GM20431 (cell line): ENCODE measurements around the gene VSX1.

ENCODE experiments used
- in situ Hi-C: fragments of 300-500 bp; cut with MseI, MboI; formaldehyde crosslinking; loops from one replicate; pipeline ENCODE4 v1.15.0; 2020; ENCODE audit warnings: low sequenced_read_pairs; ENCODE audit not compliant: unreplicated experiment

VSX1 gene

DNA sequence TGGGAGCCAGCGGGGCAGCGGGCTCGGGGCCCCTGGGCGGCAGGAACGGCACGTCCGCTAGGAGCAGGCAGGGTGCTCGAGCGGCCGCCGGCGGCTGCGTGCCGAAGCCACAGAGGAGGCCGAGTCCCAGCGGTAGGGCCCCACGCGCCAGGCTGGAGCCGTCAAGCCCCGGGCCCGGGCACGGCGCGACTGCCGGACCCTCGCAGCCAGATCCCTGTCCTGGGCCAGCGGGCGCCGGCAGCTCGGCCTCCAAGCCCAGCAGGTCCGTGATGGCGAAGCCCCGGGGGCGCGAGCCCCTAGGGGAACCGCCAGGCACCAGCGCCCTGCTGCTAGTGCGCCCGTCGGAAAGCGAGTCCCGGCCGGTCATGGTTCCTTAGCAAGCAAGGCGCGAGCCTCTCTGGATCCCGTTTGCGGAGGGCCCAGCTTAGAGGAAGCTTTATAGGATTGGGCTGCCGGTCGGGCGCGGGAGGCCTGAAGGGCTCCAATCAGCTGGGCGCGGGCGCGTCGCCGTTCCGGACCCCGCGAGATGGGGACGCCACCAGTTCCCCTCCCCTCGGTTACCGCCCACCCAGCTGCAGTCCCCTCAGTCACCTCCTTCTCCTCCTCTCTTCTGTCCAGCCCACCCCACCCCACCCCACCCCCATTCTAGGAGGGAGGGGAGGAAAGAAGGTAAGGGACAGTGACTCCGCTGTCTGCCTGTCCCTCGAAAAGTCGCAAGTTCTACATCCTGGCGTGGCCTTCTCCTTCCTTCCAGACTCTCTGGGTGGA, at the start of gene VSX1:
TSS of gene VSX1 (minus strand) at position 412 of the 768 bp plus-strand sequence. CDS start at position 367, 45 bp downstream.
- in situ Hi-C loops: no loop called here

DNA sequence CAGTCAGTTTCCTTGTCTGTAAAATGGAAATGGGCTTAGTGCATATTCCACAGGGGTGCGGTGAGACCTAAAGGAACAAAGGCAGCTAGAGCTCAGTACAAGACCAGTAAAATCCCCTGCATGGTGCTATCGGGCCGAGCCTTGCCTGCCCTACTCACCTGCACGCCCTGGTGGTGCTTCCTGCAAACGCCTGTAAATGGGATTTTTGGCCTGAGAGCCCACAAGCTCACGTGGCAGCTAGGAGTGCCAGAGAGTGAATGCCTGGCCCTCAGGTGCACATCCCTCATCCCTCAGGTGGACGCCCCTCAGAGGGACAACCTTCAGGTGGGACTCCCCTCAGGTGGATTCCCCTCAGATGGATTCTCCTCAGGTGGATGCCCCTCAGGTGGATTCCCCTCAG, 48.0 kb upstream of the VSX1 start:
- in situ Hi-C loops: no loop called here

DNA sequence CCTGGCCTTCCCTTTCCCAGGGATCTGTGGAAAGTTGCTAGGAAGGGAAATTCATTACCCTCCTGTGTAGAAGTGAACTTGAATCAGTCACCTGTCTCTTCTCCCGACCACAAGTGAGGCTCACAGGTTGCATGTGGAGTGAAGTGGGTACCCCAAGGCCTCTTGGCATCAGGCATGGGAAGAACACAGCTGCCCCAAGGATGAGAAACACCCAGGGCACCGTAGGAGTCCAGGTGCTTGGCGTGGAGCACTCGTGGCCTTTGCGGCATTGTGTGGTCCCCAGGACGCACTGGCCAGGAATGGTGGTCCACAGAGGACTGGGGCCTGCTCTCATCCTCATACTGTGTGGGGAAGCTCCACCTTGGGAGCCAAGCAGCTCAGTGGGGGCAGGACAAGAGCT, 47.5 kb upstream of the VSX1 start:
- in situ Hi-C loops: no loop called here

DNA sequence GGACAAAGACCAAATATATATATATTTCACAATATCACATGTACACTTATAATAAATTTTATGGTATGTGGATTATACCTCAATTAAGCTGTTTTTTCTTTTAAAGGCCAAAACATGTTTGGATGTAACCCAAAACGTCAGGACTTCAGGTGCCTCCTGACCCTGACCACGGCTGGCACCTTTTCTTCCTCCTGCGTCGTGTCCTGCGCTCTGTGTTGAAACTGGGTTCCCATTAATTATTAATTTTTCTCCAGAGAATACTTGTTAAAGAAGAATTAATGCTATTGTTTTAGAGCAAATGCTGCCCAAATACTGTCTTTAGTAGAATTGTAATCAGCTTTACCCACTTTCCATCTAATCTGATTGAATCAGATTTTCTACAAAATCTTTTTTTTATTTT, 46.7 kb upstream of the VSX1 start:
- in situ Hi-C loops: no loop called here

DNA sequence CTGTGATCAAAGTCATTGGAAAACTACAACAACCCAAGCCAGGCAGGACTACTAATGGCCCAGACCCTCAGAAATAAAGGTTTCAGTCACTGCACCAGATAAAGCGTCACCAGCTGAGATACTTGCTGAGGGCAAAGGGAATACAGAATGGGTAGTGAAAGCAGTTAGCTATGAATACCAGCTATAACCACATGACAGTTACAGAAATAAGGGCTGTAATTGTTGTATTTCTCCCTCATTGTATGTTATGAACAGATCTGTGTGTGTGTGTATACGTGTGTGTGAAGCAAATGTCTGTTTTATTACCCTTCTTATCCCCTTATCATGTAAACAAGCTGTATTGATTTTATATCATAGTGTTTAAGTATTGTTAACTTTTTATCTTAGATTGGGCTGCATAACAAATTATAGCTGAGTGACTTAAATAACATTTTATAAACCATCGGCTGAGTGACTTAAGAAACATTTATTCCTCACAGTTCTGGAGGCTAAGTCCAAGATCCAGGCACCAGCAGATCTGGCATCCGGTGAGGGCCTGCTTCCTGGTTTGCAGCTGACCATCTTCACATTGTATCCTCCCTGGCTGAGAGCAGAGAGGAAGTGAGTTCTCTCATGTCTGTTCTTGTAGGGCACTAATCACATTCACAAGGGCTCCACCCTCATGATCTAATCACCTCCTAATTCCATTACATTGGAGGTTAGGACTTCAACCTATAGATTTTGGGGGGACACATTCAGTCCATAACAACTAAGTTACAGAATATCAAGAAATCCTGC, 46.0 kb upstream of the VSX1 start:
- in situ Hi-C loops: no loop called here

DNA sequence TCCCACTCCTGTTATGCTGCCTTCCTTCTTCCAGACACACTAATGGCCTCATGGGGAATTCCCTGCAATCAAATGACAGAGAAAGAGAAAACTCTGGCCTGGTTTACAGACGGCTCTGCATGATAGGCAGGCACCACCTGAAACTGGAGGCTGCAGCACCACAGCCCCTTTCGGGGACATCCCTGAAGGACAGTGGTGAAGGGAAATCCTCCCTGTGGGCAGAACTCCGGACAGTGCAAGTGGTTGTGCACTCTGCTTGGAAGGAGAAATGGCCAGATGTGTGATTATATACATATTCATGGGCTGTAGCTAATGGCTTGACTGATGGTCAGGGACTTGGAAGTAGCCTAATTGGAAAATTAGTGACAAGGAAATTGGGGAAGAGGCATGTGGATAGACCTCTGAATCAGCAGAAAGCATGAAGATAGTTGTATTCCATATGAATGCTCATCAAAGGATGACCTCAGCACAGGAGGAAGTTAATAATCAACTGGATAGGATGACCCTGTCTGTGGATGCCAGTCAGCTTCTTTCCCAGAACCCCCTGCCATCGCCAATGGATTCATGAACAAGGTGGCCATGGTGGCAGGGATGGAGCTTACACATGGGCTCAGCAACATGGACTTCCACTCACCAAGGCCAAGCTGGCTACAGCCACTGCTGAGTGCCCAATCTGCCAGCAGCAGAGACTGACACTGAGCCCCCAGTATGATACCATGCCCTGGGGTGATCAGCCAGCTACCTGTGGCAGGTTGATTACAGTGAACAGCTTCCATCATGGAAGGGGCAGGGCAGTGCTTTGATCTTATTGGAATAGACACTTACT, 44.5 kb upstream of the VSX1 start:
- in situ Hi-C loops: no loop called here

DNA sequence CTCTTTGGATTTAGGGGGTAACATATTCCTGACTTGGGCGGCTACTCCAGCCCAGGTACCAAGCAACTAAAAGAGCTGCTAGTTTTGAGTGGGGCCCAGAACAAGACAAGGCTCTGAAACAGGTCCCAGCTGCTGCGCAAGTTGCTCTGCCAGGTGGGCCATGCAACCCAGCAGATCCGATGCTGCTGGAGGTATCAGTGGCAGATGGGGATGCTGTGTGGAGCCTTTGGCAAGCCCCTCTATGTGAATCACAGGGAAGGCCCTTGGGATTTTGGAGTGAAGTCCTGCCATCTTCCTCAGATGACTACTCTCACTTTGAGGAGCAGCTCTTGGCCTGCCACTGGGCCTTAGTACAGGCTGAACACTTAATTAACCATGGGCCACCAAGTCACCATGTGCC, 43.7 kb upstream of the VSX1 start:
- in situ Hi-C loops: no loop called here

DNA sequence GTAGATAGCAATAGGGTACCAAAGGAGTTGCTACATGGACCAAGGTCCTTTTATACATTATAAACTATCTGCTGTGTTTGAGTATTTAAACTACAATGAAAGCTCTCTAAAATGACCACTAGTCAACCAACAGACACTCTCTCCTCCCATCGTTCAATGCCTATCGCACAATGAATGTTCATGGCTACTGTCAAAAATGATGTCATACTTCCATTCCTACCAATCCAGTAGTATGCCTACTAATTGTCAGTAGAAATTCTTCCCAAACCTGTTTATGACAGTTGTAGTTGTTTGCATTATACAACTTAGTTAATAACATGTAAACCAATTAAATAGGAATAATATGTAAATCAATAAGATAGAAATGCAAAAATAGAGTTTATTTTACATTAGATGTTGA, 39.0 kb upstream of the VSX1 start:
- in situ Hi-C loops: no loop called here

DNA sequence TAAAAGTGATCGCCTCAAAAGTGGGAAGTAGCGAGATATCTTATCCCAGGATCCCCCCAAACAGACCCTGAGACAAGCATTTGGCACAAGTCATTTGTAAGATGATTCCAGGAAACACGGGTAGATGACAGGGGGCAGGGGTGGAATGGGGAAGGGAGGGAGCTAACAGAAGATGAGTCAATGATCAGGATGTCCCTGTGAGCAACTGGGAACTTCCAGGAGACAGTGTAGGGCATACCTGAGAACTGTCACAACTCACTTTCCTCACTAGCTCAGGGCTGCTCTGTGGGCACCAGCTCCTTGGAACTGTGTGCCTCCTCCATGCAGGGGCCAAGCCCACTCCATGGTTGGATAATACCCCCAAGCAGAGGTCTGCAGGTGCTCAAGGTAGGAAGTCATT, 38.5 kb upstream of the VSX1 start:
- in situ Hi-C loops: no loop called here

DNA sequence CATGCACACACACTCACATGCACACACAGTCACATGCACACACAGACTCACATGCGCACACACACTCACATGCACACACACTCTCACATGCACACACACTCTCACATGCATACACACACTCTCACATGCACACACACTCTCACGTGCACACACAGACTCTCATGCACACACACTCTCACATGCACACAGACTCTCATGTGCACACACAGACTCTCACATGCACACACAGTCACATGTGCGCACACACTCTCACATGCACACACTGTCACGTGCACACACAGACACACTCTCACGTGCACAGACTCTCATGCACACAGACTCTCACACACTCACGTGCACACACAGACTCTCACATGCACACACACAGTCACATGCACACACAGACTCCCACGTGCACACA, 36.6 kb upstream of the VSX1 start:
- in situ Hi-C loops: no loop called here

DNA sequence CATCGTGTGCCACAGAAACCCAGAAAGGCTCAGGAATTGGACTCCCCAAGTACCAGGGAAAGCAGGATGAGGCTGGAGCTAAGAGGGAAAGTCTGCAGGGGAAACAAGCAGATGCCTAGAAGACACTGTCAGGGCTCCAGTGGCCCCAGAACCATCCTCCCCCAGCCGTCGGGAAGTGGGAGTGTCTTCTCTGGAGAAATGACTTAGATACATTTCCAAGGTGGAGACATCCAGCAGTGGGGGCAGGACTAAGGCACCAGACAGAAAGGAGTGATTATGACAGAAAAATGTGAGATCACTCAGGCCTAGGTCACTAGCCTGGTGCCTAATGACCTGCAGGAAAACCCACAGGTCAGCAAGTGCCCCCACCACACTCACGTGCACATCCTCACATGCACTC, 36.0 kb upstream of the VSX1 start:
- in situ Hi-C loops: no loop called here

DNA sequence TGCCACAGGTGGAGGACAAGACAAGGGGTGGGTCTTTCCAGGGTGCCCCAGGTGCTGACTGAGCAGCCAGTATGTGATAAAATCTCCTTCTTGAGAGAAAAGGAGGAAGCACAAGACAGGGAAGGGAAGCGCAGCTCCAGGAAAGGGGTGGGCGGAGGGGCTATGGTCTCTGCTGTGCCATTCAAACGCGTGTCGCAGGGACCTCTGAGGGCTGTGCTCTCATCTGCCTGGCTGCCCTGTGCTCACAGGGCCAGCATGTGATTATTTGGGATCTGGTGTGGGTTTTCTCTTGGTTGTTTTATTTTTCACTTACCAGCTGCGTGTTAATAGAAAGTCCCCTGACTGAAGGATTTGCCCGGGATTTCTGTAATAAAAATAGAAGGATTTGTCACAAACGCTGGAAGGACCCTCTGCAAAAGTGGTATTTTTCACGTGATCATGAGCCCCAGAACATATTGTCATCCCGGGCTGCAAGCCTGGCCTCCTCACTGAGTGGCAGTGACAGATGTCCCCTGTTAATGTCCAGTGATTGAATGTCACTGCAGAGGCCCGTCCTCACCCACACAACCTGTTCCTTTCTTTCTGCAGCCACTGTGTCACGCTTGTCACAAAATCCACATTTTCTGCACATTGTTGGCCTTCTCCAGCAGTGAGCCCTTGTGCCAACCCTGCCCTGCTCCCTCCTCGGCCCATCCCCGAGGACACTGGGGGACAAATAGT, 35.0 kb upstream of the VSX1 start:
- in situ Hi-C loops: no loop called here

DNA sequence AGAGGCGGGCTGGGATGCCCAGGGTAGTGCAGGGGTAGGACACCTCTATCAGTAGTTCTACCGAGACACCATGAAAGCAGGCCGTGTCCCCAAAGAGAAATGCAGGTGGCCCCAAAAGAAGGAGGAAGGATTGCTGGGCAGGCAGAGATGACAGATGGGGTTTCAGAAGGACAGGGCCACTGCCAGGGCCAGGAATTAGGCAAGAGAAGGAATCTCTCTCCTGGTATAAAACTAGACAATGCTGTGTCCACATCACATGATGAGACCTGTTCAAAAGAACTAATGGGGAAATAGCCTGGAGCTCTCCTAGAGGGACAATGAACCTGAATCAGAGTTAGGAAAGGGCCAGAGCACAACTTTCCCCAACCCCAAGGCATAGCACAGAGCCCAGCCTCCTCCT, 21.6 kb upstream of the VSX1 start:
- in situ Hi-C loops: no loop called here

DNA sequence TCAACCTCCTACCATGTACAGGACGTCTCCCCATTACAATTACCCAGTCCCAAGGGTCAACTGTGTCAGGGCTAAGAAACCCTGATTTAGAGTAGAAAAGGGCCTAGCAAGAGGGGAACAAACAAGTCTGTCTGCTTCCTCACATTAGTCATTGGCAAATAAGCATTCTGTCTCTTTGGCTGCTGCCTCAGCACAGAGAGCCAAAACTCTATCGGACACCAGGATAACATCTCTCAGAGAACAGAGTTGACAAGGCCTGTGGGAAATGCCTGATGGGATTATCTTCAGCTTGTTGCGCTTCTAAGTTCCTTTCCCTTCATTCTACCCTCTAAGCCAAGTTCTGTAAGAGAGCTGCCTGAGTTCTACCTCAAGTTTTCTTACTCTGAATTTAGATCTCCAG, 19.0 kb upstream of the VSX1 start:
- in situ Hi-C loops: no loop called here

DNA sequence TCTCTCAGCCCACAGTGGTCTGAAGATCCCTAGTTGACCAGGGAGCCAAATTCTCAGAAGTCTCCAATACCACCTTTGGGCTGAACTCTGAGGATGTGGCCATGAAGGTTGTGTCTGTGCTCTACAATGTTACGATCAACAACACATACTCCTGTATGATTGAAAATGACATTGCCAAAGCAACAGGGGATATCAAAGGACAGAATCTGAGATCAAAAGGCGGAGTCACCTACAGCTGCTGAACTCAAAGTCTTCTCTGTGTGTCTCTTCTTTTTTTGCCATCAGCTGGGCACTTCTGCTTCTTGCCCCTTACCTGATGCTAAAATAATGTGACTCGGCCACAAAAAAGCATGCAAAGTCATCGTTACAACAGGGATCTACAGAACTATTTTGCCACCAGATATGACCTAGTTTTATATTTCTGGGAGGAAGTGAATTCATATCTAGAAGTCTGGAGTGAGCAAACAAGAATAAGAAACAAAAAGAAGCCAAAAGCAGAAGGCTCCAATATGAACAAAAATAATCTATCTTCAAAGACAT, 17.7 kb upstream of the VSX1 start:
- in situ Hi-C loops: no loop called here

DNA sequence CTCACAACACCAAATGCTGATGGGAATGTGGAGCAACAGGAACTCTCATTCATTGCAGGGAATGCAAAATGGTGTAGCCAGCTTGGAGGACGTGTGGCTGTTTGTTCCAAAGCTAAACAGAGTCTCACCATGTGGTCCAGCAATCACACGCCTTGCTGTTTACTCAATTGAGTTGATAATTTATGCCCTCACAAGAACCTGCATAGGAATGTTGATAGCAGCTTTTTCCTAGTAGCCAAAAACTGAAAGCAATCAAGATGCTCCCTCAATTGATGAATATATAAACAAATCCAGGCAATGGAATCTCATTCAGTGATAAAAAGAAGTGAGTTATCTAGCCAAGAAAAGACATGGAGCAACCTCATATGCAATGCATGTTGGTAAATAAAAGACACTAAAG, 15.6 kb upstream of the VSX1 start:
- in situ Hi-C loops: no loop called here

DNA sequence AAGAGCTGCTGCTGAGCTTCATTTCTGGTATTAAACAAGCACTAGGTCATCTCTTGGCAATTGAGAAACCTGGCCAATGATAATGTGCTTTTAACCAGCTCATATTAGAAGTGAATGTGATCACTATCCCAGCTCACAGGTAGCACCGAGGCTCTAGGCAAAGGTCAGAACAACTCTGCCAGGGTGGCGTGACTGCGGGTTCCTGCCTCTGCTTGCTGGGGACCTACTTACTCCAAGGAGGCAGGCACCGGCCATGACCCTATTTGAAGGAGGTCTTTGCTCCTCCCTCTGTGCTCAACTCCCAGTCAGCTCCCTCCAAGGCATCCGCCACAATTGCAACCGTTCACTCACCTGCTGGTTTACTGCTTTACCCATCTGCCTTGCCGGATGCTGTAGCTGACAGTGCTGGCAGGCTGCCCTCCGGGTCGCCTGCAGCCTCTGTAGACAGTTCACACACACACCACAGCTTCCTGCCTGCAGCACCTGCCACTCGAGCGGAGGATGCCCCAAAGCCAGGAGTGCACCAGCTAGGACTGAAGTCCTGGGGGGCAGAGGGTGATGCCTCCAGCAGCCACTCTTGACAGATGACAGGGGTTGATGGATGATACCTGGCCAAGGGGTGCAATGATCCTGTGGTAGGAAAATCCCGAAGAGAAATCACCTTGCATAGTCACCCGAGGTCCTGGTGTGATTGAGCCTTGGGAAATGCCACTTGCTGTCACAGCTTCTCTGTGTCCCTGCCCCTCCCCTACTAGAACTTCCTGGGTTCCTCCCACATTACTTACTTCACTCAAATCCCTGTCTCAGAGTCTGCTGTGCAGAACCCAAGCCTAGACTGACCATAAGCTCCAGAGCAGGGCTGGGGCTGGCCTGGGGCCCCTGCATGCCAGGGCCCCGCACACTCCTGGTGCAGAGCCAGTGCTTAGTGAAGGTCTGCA, 8.8 kb upstream of the VSX1 start:
- in situ Hi-C loops: no loop called here

DNA sequence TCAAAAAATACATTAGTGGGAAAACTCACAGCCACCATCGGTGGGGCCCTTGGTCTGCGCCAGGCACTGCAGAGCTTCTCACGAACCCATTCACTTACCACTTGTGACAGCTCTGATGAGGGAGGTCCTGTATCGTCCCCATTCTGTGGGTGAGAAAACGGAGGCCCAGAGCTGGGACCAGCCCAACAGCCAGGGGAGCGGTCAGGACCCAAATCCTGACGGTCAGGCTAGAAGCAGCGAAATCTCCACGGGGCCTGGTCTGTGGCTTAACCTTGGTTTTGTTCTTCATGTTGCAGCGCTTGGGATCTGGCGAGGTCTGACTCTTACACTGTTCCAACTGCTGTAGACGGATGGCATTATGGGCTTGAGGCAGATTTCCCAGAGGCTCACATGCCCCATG, 7.7 kb upstream of the VSX1 start:
- in situ Hi-C loops: no loop called here

DNA sequence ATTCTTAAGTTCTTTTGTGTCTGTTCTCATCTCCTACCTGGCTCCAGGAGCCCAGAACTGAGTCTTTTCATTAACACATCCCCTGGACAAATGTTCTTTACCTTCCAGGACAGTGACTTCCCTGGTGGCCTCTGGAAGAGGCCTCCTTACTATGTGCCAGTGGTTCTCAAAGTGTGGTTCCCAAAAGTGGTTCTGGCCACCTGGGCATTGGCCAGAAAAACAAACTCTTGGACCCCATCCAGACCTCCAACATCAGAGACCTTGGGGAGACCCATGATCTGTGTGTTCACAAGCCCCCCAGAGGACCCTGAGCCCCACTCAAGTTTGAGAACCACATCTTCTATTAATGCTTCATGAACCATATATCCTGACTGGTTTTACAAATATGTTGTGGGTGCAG, 7.2 kb upstream of the VSX1 start:
- in situ Hi-C loops: no loop called here
